ENCODE measurements around the gene CTBP2. TPM values are rescaled to one million over a fixed set of nuclear protein-coding genes. Genes with fewer than 3 reads are reported as not detected.

Gene CTBP2
- total RNA-seq, 1 experiment from 2014 or later = 97.2 TPM

- TF ChIP-seq, protein P1, sequence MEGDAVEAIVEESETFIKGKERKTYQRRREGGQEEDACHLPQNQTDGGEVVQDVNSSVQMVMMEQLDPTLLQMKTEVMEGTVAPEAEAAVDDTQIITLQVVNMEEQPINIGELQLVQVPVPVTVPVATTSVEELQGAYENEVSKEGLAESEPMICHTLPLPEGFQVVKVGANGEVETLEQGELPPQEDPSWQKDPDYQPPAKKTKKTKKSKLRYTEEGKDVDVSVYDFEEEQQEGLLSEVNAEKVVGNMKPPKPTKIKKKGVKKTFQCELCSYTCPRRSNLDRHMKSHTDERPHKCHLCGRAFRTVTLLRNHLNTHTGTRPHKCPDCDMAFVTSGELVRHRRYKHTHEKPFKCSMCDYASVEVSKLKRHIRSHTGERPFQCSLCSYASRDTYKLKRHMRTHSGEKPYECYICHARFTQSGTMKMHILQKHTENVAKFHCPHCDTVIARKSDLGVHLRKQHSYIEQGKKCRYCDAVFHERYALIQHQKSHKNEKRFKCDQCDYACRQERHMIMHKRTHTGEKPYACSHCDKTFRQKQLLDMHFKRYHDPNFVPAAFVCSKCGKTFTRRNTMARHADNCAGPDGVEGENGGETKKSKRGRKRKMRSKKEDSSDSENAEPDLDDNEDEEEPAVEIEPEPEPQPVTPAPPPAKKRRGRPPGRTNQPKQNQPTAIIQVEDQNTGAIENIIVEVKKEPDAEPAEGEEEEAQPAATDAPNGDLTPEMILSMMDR (IDR thresholded peaks at IDR 0.05; ENCODE audit: insufficient read depth in 1 of 2, low read depth in 1 of 2, low read length in 1 of 2, severe bottlenecking in 1 of 2, unreplicated experiment in 1 of 2) = no peak
- ChIA-PET POLR2A (no interaction called here), CTCF (no interaction called here)
- H3K27me3 ChIP-seq (replicated peaks; ENCODE audit: control insufficient read depth, insufficient read depth, low read length) = no peaks in the 10 kb centered on the region; the same call in 1 of the 2 replicates
- Mint-ChIP-seq H3K27ac (ENCODE audit: unreplicated experiment) (no peak overlapping the region), H3K36me3 (ENCODE audit: insufficient read depth, unreplicated experiment) (peaks cover 5% of the 10 kb centered on the region), H3K4me3 (ENCODE audit: unreplicated experiment) (no peak overlapping the region), H3K4me1 (ENCODE audit: low read depth, unreplicated experiment) (no peaks in the 10 kb centered on the region), H3K9me3 (ENCODE audit: unreplicated experiment) (no peaks in the 10 kb centered on the region), H3K27me3 (ENCODE audit: insufficient read depth, unreplicated experiment) (peaks cover 6% of the 10 kb centered on the region)
- intact Hi-C loops (cut with micrococcal nuclease; ENCODE audit: unreplicated experiment) = no loop called here
- no peak overlapping the region for H3K4me3 ChIP-seq (ENCODE audit: low read depth, low read length)
- no peak for DNase-seq
- no peaks in the 10 kb centered on the region for H3K9me3 ChIP-seq
- no peaks in the 10 kb centered on the region for H3K4me1 ChIP-seq
- BruUV-seq (replicated peaks) = no TSS peak
- no peaks in the 10 kb centered on the region for H3K36me3 ChIP-seq (ENCODE audit: control insufficient read depth, insufficient read depth, low read length)
Observed at GRCh38 chr10:125192005-125192404, 31.6 kb upstream of the CTBP2 start.

DNA sequence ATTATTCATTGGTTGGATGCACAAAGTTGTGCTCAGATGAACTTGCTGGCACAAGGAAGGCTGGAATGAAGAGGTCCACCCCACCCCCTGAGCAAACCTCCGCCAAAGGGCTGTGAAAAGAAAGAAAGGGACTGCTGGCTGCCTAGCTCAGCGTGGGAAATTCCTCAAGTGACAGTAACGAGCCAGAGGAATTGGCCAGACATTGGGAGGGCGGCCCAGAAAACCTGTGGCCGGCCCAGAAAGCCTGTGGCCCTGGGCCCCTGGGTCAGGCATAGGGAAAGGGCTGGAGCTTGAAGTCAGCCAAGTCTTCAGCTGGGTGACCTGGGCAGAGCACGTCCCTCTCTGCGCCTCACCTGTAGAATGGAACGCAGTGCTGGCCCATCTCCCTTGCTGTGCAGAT lies 30.6 kb upstream of the CTBP2 start:
- H3K36me3 ChIP-seq (ENCODE audit: control insufficient read depth, insufficient read depth, low read length) = no peaks in the 10 kb centered on the region
- no peaks in the 10 kb centered on the region; the same call in 1 of the 2 replicates for H3K27me3 ChIP-seq (replicated peaks; ENCODE audit: control insufficient read depth, insufficient read depth, low read length)
- no peak for DNase-seq
- TF ChIP-seq, protein P1 (IDR thresholded peaks at IDR 0.05; ENCODE audit: insufficient read depth in 1 of 2, low read depth in 1 of 2, low read length in 1 of 2, severe bottlenecking in 1 of 2, unreplicated experiment in 1 of 2) = no peak
- CTCF ChIA-PET = no interaction called here
- no peaks in the 10 kb centered on the region for H3K4me1 ChIP-seq
- peaks cover 6% of the 10 kb centered on the region for H3K27me3 Mint-ChIP-seq (ENCODE audit: insufficient read depth, unreplicated experiment)
- H3K4me3 ChIP-seq (ENCODE audit: low read depth, low read length) = no peak overlapping the region
- H3K27ac Mint-ChIP-seq (ENCODE audit: unreplicated experiment) = no peak overlapping the region
- no peaks in the 10 kb centered on the region for H3K9me3 ChIP-seq
- BruUV-seq (replicated peaks) = no TSS peak
- H3K36me3 Mint-ChIP-seq (ENCODE audit: insufficient read depth, unreplicated experiment) = peaks cover 5% of the 10 kb centered on the region
- H3K9me3 Mint-ChIP-seq (ENCODE audit: unreplicated experiment) = no peaks in the 10 kb centered on the region
- no peaks in the 10 kb centered on the region for H3K4me1 Mint-ChIP-seq (ENCODE audit: low read depth, unreplicated experiment)
- no peak overlapping the region for H3K4me3 Mint-ChIP-seq (ENCODE audit: unreplicated experiment)
- intact Hi-C loops (cut with micrococcal nuclease; ENCODE audit: unreplicated experiment) = no loop called here
- POLR2A ChIA-PET = no interaction called here

- DNase-seq = no peak
- BruUV-seq (replicated peaks) = no TSS peak
- CTCF ChIA-PET = no interaction called here
- POLR2A ChIA-PET = no interaction called here
- no peaks in the 10 kb centered on the region; the same call in 1 of the 2 replicates for H3K27me3 ChIP-seq (replicated peaks; ENCODE audit: control insufficient read depth, insufficient read depth, low read length)
- H3K36me3 Mint-ChIP-seq (ENCODE audit: insufficient read depth, unreplicated experiment) = peaks cover 5% of the 10 kb centered on the region
- H3K9me3 Mint-ChIP-seq (ENCODE audit: unreplicated experiment) = no peaks in the 10 kb centered on the region
- TF ChIP-seq, protein P1 (IDR thresholded peaks at IDR 0.05; ENCODE audit: insufficient read depth in 1 of 2, low read depth in 1 of 2, low read length in 1 of 2, severe bottlenecking in 1 of 2, unreplicated experiment in 1 of 2) = no peak
- H3K4me3 Mint-ChIP-seq (ENCODE audit: unreplicated experiment) = no peak overlapping the region
- H3K4me3 ChIP-seq (ENCODE audit: low read depth, low read length) = no peak overlapping the region
- H3K4me1 ChIP-seq = no peaks in the 10 kb centered on the region
- no peak overlapping the region for H3K27ac Mint-ChIP-seq (ENCODE audit: unreplicated experiment)
- H3K4me1 Mint-ChIP-seq (ENCODE audit: low read depth, unreplicated experiment) = no peaks in the 10 kb centered on the region
- intact Hi-C loops (cut with micrococcal nuclease; ENCODE audit: unreplicated experiment) = no loop called here
- H3K36me3 ChIP-seq (ENCODE audit: control insufficient read depth, insufficient read depth, low read length) = no peaks in the 10 kb centered on the region
- no peaks in the 10 kb centered on the region for H3K9me3 ChIP-seq
- peaks cover 6% of the 10 kb centered on the region for H3K27me3 Mint-ChIP-seq (ENCODE audit: insufficient read depth, unreplicated experiment)
Observed at GRCh38 chr10:125190414-125190813, 30.1 kb upstream of the CTBP2 start.
